OCI-LY7 (cell line): Measurements from ENCODE around the gene ZNF750. TPM values are rescaled to one million over a fixed set of nuclear protein-coding genes. Genes with fewer than 3 reads are reported as not detected.

Experiments used
- BruUV-seq: library from RNA; stranded (reverse); fragments of 400-500 nt; replicated peaks from 2 replicates; lab custom pipeline; 2021; lab: Mats Ljungman, UMichigan
- CTCF ChIA-PET: fragments of 300-600 bp; sonication (Branson Sonifier 250); formaldehyde crosslinking; loops from one replicate; lab custom pipeline; 2022; ENCODE audit warnings: antibody characterized with exemption; ENCODE audit not compliant: unreplicated experiment; lab: Charles Lee
- POLR2A ChIA-PET: fragments of 300-600 bp; sonication (Branson Sonifier 250); formaldehyde crosslinking; loops from one replicate; lab custom pipeline; 2022; ENCODE audit warnings: antibody characterized with exemption; lab: Charles Lee
- DNase-seq: peaks from one replicate; pipeline ENCODE4 v3.0.0-alpha.2; 2015; ENCODE audit warnings: low spot score
- H2AFZ ChIP-seq: fragments of 200-600 bp; sonication (generic), shearing (Covaris generic); 2 replicates; pipeline ENCODE4 v1.6.1; 2014; ENCODE audit warnings: mild to moderate bottlenecking, antibody characterized with exemption, low read length, moderate library complexity
- H3K27ac ChIP-seq: fragments of 200-600 bp; sonication (generic); 2 replicates; pipeline ENCODE4 v1.5.1; 2014; ENCODE audit warnings: mixed run types, low read depth, mild to moderate bottlenecking, moderate library complexity, low read length, inconsistent platforms; ENCODE audit not compliant: poor library complexity, severe bottlenecking
- H3K36me3 ChIP-seq: fragments of 200-600 bp; sonication (generic); 2 replicates; pipeline ENCODE4 v1.6.1; 2014; ENCODE audit warnings: mild to moderate bottlenecking, antibody characterized with exemption, low read length, moderate library complexity, mixed read lengths; ENCODE audit not compliant: insufficient read depth
- H3K4me1 ChIP-seq: fragments of 200-600 bp; sonication (generic); 2 replicates; pipeline ENCODE4 v1.5.1; 2014; ENCODE audit warnings: mild to moderate bottlenecking, low read length; ENCODE audit not compliant: insufficient read depth, poor library complexity, severe bottlenecking
- H3K4me2 ChIP-seq: fragments of 200-600 bp; sonication (generic); 2 replicates; pipeline ENCODE4 v1.6.1; 2014; ENCODE audit warnings: mild to moderate bottlenecking, low read length
- H3K4me3 ChIP-seq: fragments of 200-600 bp; sonication (generic); 2 replicates; pipeline ENCODE4 v1.5.1; 2014; ENCODE audit warnings: mild to moderate bottlenecking, low read depth, low read length; ENCODE audit not compliant: poor library complexity, severe bottlenecking
- H3K79me2 ChIP-seq: fragments of 200-600 bp; sonication (generic); 2 replicates; pipeline ENCODE4 v1.6.1; 2016; ENCODE audit warnings: low read depth, mild to moderate bottlenecking, low read length, moderate library complexity, mixed read lengths; ENCODE audit not compliant: insufficient read depth
- H3K9me2 ChIP-seq: fragments of 200-600 bp; sonication (generic); 2 replicates; pipeline ENCODE4 v1.6.1; 2016; ENCODE audit warnings: mild to moderate bottlenecking, low read length, mixed read lengths; ENCODE audit not compliant: insufficient read depth
- H3K9me3 ChIP-seq: fragments of 200-600 bp; sonication (generic); 2 replicates; pipeline ENCODE4 v1.6.1; 2014; ENCODE audit warnings: mild to moderate bottlenecking, mixed run types, low read length, mixed read lengths
- H4K20me1 ChIP-seq: fragments of 200-600 bp; sonication (generic); 2 replicates; pipeline ENCODE4 v1.6.1; 2014; ENCODE audit warnings: mild to moderate bottlenecking, antibody characterized with exemption, low read length, moderate library complexity, mixed read lengths; ENCODE audit not compliant: insufficient read depth
- CTCF ChIP-seq: fragments of 200-600 bp; sonication (generic); conservative IDR thresholded peaks from 2 replicates; pipeline ENCODE4 v1.5.1; 2014; ENCODE audit warnings: mild to moderate bottlenecking, antibody characterized with exemption, low read length, moderate library complexity, mixed read lengths
- EZH2phosphoT487 ChIP-seq: fragments of 200-600 bp; sonication (generic); IDR thresholded peaks from 2 replicates; pipeline ENCODE4 v1.6.1; 2018; ENCODE audit warnings: low read depth, borderline replicate concordance, mild to moderate bottlenecking, mixed run types, antibody characterized with exemption, low read length, moderate library complexity, mixed read lengths
- intact Hi-C: fragments of 100-400 bp; cut with micrococcal nuclease; formaldehyde crosslinking; loops from one replicate; pipeline ENCODE4 v1.10.0; 2022; ENCODE audit not compliant: unreplicated experiment
- total RNA-seq, 2 experiments: library from RNA; depleted of rRNA in 1 of 2; stranded (reverse); fragments of >200 nt in 1 of 2; shearing (Covaris generic) in 1 of 2; gene quantifications; 2 replicates each; pipeline ENCODE4 v1.2.3, GENCODE V29; 2014 to 2022

The ZNF750 gene
- total RNA-seq, 2 experiments from 2014 or later, result not detected

- BruUV-seq, result no TSS peak
- POLR2A ChIA-PET, result interaction anchor here (0.6 to 1.5 kb wide), 2 partner anchors 52 to 65 kb away, joined by 3 to 4 read pairs; no protein-coding TSS in a partner anchor
Observed at GRCh38 chr17:82862737-82863382, 23.0 kb upstream of the ZNF750 start.

GRCh38 chr17:82862191-82862590 is 22.4 kb upstream of the ZNF750 start:
- Histone ChIP-seq H3K9me3 (no peaks in the 10 kb centered on the region), H3K36me3 (peaks cover 6% of the 10 kb centered on the region; the same call in 1 of the 2 replicates), H3K79me2 (no peaks in the 10 kb centered on the region), H3K4me3 (no peak overlapping the region), H3K27ac (no peak overlapping the region), H3K4me1 (peaks cover 73% of the 10 kb centered on the region), H4K20me1 (peaks cover 16% of the 10 kb centered on the region; the same call in 1 of the 2 replicates), H2AFZ (no peak overlapping the region), H3K9me2 (no peaks in the 10 kb centered on the region), H3K4me2 (0 out of 2 replicates have a peak overlapping the region, but pooled peaks have one; percentile 16)
- TF ChIP-seq CTCF, result no peak
- TF ChIP-seq EZH2phosphoT487, result no peak
- CTCF ChIA-PET, result no interaction called here
- POLR2A ChIA-PET, result interaction anchor here (0.7 to 1.5 kb wide), 3 partner anchors 9 to 885 kb away, joined by 3 to 4 read pairs (median 3); no protein-coding TSS in a partner anchor
- no peak for DNase-seq
- intact Hi-C loops, result no loop called here
- BruUV-seq, result no TSS peak

More at GRCh38 chr17:82862737-82863382, 23.0 kb upstream of the ZNF750 start:
- peaks cover 6% of the 10 kb centered on the region; the same call in 1 of the 2 replicates for H3K36me3 ChIP-seq
- peaks cover 80% of the 10 kb centered on the region for H3K4me1 ChIP-seq
- H3K27ac ChIP-seq, result no peak overlapping the region
- peaks cover 16% of the 10 kb centered on the region; the same call in 1 of the 2 replicates for H4K20me1 ChIP-seq
- no peak for TF ChIP-seq EZH2phosphoT487
- TF ChIP-seq CTCF, result no peak
- no peaks in the 10 kb centered on the region for H3K9me3 ChIP-seq
- CTCF ChIA-PET, result interaction anchor here (0.8 kb wide), 1 partner anchor 9 kb away, joined by 3 read pairs; no protein-coding TSS in a partner anchor
- no peak overlapping the region for H2AFZ ChIP-seq
- H3K9me2 ChIP-seq, result no peaks in the 10 kb centered on the region
- H3K79me2 ChIP-seq, result no peaks in the 10 kb centered on the region
- H3K4me2 ChIP-seq, result peak overlapping the region; percentile 63
- DNase-seq, result no peak
- no peak overlapping the region for H3K4me3 ChIP-seq
- intact Hi-C loops, result no loop called here

- CTCF ChIA-PET, result interaction anchor here (1.8 kb wide), 1 partner anchor 10 kb away, joined by 6 read pairs; no protein-coding TSS in a partner anchor
- POLR2A ChIA-PET, result interaction anchor here (0.7 to 1.5 kb wide), 3 partner anchors 8 to 70 kb away, joined by 3 to 4 read pairs (median 4); no protein-coding TSS in a partner anchor
- intact Hi-C loops, result no loop called here
Observed at GRCh38 chr17:82861393-82861775, 21.6 kb upstream of the ZNF750 start.

More at GRCh38 chr17:82861393-82861775, 21.6 kb upstream of the ZNF750 start:
- Histone ChIP-seq H3K36me3 (peaks cover 6% of the 10 kb centered on the region; the same call in 1 of the 2 replicates), H2AFZ (no peak overlapping the region), H3K4me1 (peaks cover 65% of the 10 kb centered on the region), H3K9me2 (no peaks in the 10 kb centered on the region), H3K9me3 (no peaks in the 10 kb centered on the region), H3K79me2 (no peaks in the 10 kb centered on the region), H4K20me1 (peaks cover 16% of the 10 kb centered on the region; the same call in 1 of the 2 replicates), H3K4me2 (no peak overlapping the region), H3K27ac (no peak overlapping the region), H3K4me3 (no peak overlapping the region)
- no peak for DNase-seq
- no TSS peak for BruUV-seq
- TF ChIP-seq EZH2phosphoT487 (no peak), CTCF (no peak)
